Common myeloid progenitor, CD34-positive (primary cell): ENCODE data around the gene EEPD1.

Source experiments
- CTCF ChIA-PET: fragments of 350-600 bp; sonication (Branson Sonifier 250); formaldehyde crosslinking; loops from one replicate; lab custom pipeline; 2021; ENCODE audit warnings: antibody characterized with exemption; lab: Charles Lee
- POLR2A ChIA-PET: fragments of 350-600 bp; sonication (Branson Sonifier 250); formaldehyde crosslinking; loops from one replicate; lab custom pipeline; 2021; ENCODE audit warnings: antibody characterized with exemption; lab: Charles Lee
- DNase-seq, 3 donors: peaks; one replicate each; pipeline versions ENCODE4 v3.0.0 to v3.0.0-alpha.2; 2013
- H3K27ac ChIP-seq, 2 experiments: 1 replicate in 1 of 2; 2 replicates in 1 of 2; pipeline ENCODE4 v1.7.0; 2013; ENCODE audit warnings: inconsistent platforms in 2 of 2, low read length in 2 of 2, mild to moderate bottlenecking in 2 of 2, low read depth in 1 of 2, moderate library complexity in 1 of 2; ENCODE audit not compliant: severe bottlenecking in 2 of 2, insufficient read depth in 1 of 2, poor library complexity in 1 of 2
- H3K27me3 ChIP-seq, 5 experiments: replicated peaks in 2 of 5; 1 replicate in 3 of 5; 2 replicates in 2 of 5; pipeline versions ENCODE4 v1.6.1 to v1.7.0; 2013; ENCODE audit warnings: low read length in 4 of 5, mild to moderate bottlenecking in 2 of 5, moderate library complexity in 2 of 5, inconsistent platforms in 1 of 5; ENCODE audit not compliant: insufficient read depth in 5 of 5, control insufficient read depth in 4 of 5
- H3K36me3 ChIP-seq, 4 experiments: 1 replicate in 2 of 4; 2 replicates in 2 of 4; pipeline versions ENCODE4 v1.6.1 to v1.7.0; 2013; ENCODE audit warnings: low read length in 3 of 4, control low read depth in 1 of 4, mild to moderate bottlenecking in 1 of 4; ENCODE audit not compliant: control insufficient read depth in 4 of 4, insufficient read depth in 4 of 4
- H3K4me1 ChIP-seq, 4 experiments: 1 replicate in 3 of 4; 2 replicates in 1 of 4; pipeline versions ENCODE4 v1.6.1 to v1.7.1; 2013; ENCODE audit warnings: low read length in 3 of 4, mild to moderate bottlenecking in 3 of 4, control low read depth in 1 of 4, inconsistent platforms in 1 of 4, moderate library complexity in 1 of 4; ENCODE audit not compliant: control insufficient read depth in 4 of 4, insufficient read depth in 4 of 4; ENCODE audit errors: control extremely low read depth in 1 of 4
- H3K4me3 ChIP-seq, 7 experiments: 1 replicate in 4 of 7; 2 replicates in 3 of 7; pipeline versions ENCODE4 v1.5.1 to v1.7.0; 2013; ENCODE audit warnings: mild to moderate bottlenecking in 7 of 7, low read length in 6 of 7, moderate library complexity in 6 of 7, inconsistent platforms in 2 of 7, low read depth in 2 of 7, control low read depth in 1 of 7; ENCODE audit not compliant: insufficient read depth in 4 of 7, control insufficient read depth in 1 of 7; ENCODE audit errors: extremely low read depth in 1 of 7
- H3K9me3 ChIP-seq, 5 experiments: 1 replicate in 4 of 5; 2 replicates in 1 of 5; pipeline versions ENCODE4 v1.6.1 to v1.7.1; 2013; ENCODE audit warnings: low read length in 4 of 5, mild to moderate bottlenecking in 2 of 5, inconsistent platforms in 1 of 5, low read depth in 1 of 5, moderate library complexity in 1 of 5; ENCODE audit not compliant: control insufficient read depth in 4 of 5, insufficient read depth in 2 of 5; ENCODE audit errors: control extremely low read depth in 1 of 5
- WGBS: methylation state at CpG from one replicate; pipeline ENCODE4 v1.1.5; 2013; ENCODE audit not compliant: insufficient coverage; 5-methylcytosine and 5-hydroxymethylcytosine counted together

The EEPD1 gene

DNA sequence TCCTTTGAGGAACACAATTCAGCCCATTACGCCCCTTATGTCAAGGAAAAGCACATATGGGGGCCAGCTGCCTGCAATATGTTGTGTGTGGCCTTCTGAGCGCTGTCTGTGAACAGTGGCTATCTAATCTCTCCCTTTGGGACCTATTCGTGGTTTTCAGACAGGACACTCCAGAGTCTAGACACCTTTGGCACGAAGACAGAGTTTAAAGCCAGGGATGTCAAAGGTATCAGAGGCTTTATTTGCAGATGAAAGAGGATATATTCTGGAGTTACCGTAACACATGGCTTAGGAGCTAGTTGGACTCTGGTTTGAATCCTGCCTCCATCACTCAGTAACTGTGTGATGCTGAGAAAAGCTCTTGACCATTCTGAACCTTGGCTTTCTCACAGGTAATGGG, 14.8 kb upstream of the EEPD1 start:
- no peak for DNase-seq
- ChIA-PET CTCF (interaction anchor here (1.2 kb wide), 1 partner anchor 10 kb away, joined by 4 read pairs; no protein-coding TSS in a partner anchor), POLR2A (no interaction called here)
- Histone ChIP-seq H3K4me1 (peaks cover 0 to 7% (median 5%) of the 10 kb centered on the region in 4 experiments), H3K4me3 (no peak overlapping the region), H3K27ac (no peak overlapping the region), H3K36me3 (no peaks in the 10 kb centered on the region), H3K27me3 (no peaks in the 10 kb centered on the region), H3K9me3 (peaks cover 0 to 11% (median 2%) of the 10 kb centered on the region in 5 experiments)
- WGBS = 99% methylated on average over 5 of the region's 5 CpGs

DNA sequence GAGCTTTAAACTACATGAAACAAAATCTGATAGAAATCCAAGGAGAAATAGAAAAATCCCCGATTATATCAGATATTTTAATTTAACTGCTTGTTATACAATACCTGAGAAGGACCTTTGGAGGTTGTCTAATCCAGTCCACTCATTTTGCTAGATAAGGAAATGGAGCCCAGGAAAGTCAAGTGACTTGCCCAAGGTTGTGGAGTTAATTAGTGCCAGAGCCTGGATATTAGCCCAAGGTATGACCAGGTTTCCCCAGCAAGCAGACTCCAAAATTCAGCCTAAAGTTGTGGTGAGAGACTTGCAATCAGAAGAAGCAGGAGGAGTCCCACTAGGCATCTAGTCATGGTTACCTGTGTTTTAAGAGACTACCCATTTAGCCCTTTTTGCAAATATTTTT, 11.7 kb upstream of the EEPD1 start:
- no peak overlapping the region for H3K27ac ChIP-seq
- H3K27me3 ChIP-seq = no peaks in the 10 kb centered on the region
- POLR2A ChIA-PET = no interaction called here
- H3K9me3 ChIP-seq = peaks cover 0 to 11% (median 2%) of the 10 kb centered on the region in 5 experiments
- H3K36me3 ChIP-seq = no peaks in the 10 kb centered on the region
- no peak for DNase-seq
- CTCF ChIA-PET = no interaction called here
- H3K4me3 ChIP-seq = no peak overlapping the region
- H3K4me1 ChIP-seq = no peaks in the 10 kb centered on the region
- WGBS = no CpG with 5 or more reads among the region's 1 CpG

DNA sequence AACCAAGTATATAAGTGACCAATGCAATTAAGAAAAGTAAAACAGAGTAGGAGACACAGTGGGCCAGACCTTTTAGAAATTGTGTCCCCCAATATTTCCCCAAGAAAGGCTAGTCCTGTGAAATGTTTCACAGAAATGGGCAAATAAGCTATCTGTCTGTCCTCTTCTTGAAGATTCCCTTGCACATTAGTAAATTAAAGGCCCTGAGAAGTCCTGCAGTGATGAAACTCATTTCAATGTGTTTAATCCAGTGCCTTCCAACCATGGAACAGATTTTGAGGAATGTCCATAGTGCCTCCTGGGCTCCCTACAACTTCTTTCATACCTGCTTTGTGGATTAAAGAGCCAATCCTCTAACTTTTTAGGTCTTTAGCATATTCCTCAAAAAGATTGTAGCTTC, 11.2 kb upstream of the EEPD1 start:
- peaks cover 0 to 11% (median 2%) of the 10 kb centered on the region in 5 experiments for H3K9me3 ChIP-seq
- no peak overlapping the region for H3K27ac ChIP-seq
- CTCF ChIA-PET = interaction anchor here (1.7 kb wide), 1 partner anchor 12 kb away, joined by 5 read pairs; no protein-coding TSS in a partner anchor
- no peak overlapping the region for H3K4me3 ChIP-seq
- H3K27me3 ChIP-seq = no peaks in the 10 kb centered on the region
- POLR2A ChIA-PET = no interaction called here
- no peaks in the 10 kb centered on the region for H3K4me1 ChIP-seq
- no peak for DNase-seq
- no peaks in the 10 kb centered on the region for H3K36me3 ChIP-seq

DNA sequence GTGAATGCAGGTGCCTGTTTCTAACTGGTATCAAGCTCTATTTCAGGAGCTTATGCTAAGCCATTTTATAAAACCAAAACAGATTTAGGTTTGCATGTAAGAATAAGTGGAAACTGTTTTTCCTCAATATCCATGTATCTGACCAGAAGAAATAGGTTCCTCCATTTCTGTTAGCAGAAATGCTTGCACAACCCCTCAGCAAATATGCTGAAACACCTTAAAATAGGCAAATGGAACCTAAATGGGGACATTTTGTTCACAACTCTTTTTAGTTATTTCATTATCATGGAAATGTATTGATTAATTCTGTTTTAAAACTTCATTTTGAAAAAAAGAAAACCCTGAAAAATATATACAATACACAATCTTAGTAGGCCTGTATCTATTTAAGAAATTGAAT, 8.9 kb upstream of the EEPD1 start:
- no peak for DNase-seq
- POLR2A ChIA-PET = no interaction called here
- H3K9me3 ChIP-seq = peaks cover 0 to 16% (median 4%) of the 10 kb centered on the region in 5 experiments
- H3K4me3 ChIP-seq = no peak overlapping the region
- no peaks in the 10 kb centered on the region for H3K4me1 ChIP-seq
- CTCF ChIA-PET = no interaction called here
- H3K27ac ChIP-seq = no peak overlapping the region
- no peaks in the 10 kb centered on the region for H3K36me3 ChIP-seq
- no peaks in the 10 kb centered on the region for H3K27me3 ChIP-seq

DNA sequence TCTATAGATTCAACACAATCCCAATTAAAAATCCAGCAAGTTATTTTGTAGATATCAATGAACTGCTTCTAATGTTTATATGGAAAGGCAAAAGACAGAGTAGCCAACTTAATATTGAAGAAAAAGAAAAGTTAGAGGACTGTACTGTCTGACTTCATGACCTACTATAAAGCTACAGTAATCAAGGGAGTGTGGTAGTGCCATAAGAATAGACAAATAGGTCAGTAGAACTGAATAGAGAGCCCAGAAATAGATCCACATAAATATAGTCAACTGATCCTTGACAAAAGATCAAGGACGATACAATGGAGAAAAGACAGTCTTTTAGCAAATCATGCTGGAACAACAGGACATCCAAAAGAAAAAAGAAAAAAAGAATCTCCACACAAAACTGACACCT, 7.4 kb upstream of the EEPD1 start:
- no peak for DNase-seq
- CTCF ChIA-PET = no interaction called here
- Histone ChIP-seq H3K27me3 (no peaks in the 10 kb centered on the region), H3K36me3 (no peaks in the 10 kb centered on the region), H3K27ac (no peak overlapping the region), H3K4me1 (no peaks in the 10 kb centered on the region), H3K4me3 (no peak overlapping the region), H3K9me3 (peaks cover 0 to 16% (median 4%) of the 10 kb centered on the region in 5 experiments)
- no CpG with 5 or more reads among the region's 1 CpG for WGBS
- POLR2A ChIA-PET = no interaction called here

DNA sequence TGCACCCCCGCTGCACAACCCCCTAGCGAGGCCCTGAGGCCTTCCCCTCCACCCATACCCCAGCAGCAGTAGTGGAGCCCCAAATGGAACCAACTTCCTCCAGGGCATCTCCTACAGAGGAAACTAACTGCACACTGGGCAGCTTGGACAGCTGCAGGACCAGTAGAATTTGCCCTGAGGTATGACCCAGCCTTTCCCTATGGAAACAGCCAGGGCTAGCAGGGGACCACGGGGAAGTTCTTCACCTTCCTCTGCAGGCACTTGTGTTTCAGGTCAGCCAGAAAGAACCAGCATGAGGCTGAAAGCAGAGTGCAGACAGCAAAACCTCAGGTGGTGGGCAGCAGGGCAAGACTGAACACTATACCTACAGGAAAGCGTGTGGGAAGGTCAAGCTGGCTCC, 5.7 kb upstream of the EEPD1 start:
- H3K9me3 ChIP-seq = peaks cover 0 to 5% (median 4%) of the 10 kb centered on the region in 5 experiments
- H3K4me1 ChIP-seq = peaks cover 0 to 4% (median 3%) of the 10 kb centered on the region in 4 experiments
- ChIA-PET POLR2A (no interaction called here), CTCF (interaction anchor here (1.2 kb wide), 1 partner anchor 17 kb away, joined by 3 read pairs; no protein-coding TSS in a partner anchor)
- no peak for DNase-seq
- no peaks in the 10 kb centered on the region for H3K27me3 ChIP-seq
- H3K27ac ChIP-seq = no peak overlapping the region
- no peaks in the 10 kb centered on the region for H3K36me3 ChIP-seq
- 96% methylated on average over 3 of the region's 4 CpGs for WGBS
- no peak overlapping the region for H3K4me3 ChIP-seq

DNA sequence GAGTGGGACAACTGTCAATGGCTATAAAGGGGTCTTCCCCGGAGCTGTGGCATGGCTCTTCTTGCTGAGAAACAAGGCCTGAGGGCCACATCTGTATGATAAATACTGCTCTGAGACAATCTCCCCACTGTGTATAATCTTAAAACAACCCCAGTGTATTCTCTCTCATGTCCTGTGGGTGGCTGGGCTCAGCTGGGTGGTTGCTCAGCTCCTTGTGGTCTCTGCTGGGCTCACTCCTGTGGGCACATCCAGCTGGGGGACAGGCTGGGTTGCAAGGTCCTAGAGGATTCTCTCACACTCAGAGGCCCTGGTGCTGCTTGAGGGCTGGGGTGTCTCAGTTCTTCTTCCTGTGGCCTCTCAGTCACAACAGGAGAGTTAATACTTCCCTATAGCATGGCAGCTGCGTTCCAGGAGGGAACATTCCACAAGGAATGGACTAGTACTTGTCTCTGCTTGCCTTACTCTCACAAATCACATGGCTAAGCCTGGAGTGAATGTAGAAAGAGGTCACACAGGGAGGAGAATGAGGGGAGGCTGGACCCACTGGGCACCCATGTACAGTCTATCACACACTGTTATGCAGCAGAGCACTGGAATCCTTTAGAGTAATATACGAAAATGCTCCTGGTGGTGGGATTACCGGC, 4.5 kb upstream of the EEPD1 start:
- ChIA-PET POLR2A (no interaction called here), CTCF (interaction anchor here (1.2 kb wide), 1 partner anchor 16 kb away, joined by 3 read pairs; no protein-coding TSS in a partner anchor)
- H3K4me3 ChIP-seq = no peak overlapping the region
- no peak for DNase-seq
- peaks cover 0 to 5% (median 4%) of the 10 kb centered on the region in 5 experiments for H3K9me3 ChIP-seq
- H3K27ac ChIP-seq = no peak overlapping the region
- WGBS = 93% methylated on average over 3 of the region's 4 CpGs
- peaks cover 0 to 8% (median 5%) of the 10 kb centered on the region in 4 experiments for H3K4me1 ChIP-seq
- H3K27me3 ChIP-seq = no peaks in the 10 kb centered on the region
- H3K36me3 ChIP-seq = no peaks in the 10 kb centered on the region
